GM18505 (cell line): Measurements from ENCODE around the gene PAPPA.

Experiments used
- ATAC-seq: cut with Tn5 transposase; IDR thresholded peaks from one replicate; pipeline ENCODE4 v1.9.1; 2021; ENCODE audit not compliant: unreplicated experiment
- POLR2A ChIP-seq: IDR thresholded peaks from 4 replicates; pipeline ENCODE4 v1.6.1; 2011; ENCODE audit warnings: borderline replicate concordance; ENCODE audit not compliant: insufficient read depth, insufficient read length; ENCODE audit errors: extremely low read depth

PAPPA gene

DNA sequence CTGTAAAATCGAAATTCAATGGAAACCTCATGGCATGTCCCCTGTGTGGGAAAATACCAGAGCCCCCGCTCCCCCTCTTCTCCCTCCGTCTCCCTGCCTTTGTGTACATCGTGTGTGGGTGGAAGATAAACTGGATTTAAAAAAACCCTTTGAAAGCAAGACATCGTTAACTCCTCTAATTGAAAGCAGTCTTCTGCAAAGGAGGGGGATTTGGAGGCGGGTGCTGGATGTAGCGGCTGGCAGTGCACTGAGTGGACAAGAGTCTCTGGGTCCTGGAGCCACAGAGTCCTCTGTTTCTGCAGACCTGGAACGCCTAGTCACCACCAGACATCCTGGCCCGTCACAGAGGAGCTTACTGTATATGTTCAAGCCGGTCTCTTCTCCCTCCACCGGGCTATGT lies 169.4 kb downstream of the PAPPA start:
- ATAC-seq, result no peak

DNA sequence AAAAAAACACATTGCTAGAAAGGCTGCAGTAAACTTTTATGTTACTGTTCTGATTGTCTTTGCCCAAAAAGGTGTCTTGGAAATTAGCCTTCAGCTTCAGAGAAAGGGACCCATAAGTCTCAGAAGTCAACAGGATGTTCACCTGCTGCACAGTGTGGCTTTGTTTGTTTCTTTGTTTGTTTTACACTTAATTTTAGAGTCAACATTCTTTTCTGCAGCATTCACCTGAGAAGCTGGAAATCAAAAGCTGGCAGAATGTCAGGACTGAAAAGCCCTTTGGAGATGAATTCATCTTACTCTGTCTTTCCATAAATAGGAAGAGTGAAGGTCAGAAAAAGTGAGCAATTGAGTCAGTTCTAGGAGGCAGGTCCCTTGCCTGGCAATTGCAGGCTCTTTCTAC lies 170.0 kb downstream of the PAPPA start:
- TF ChIP-seq POLR2A, result no peak
- no peak for ATAC-seq

More for the DNA sequence above, 169.4 kb downstream of the PAPPA start:
- TF ChIP-seq POLR2A, result no peak

DNA sequence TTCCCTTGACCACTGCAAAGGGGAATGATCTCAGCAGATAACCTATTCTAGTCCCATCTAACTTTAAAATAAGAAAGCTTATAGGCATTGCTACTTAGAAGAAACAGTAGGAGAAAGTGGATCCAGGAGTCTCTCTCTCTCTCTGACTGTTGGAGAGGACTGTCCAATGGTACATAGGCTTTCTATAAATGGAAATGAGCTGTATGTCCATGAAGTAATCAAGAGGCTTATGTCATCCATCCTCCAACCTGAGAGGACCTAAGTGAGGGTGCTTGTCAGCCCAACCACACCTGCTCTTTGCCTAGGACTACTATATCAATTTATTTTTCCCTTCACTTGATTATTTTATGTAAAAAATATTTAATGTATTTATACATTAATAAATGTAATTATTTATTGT lies 172.3 kb downstream of the PAPPA start:
- TF ChIP-seq POLR2A, result no peak
- no peak for ATAC-seq

DNA sequence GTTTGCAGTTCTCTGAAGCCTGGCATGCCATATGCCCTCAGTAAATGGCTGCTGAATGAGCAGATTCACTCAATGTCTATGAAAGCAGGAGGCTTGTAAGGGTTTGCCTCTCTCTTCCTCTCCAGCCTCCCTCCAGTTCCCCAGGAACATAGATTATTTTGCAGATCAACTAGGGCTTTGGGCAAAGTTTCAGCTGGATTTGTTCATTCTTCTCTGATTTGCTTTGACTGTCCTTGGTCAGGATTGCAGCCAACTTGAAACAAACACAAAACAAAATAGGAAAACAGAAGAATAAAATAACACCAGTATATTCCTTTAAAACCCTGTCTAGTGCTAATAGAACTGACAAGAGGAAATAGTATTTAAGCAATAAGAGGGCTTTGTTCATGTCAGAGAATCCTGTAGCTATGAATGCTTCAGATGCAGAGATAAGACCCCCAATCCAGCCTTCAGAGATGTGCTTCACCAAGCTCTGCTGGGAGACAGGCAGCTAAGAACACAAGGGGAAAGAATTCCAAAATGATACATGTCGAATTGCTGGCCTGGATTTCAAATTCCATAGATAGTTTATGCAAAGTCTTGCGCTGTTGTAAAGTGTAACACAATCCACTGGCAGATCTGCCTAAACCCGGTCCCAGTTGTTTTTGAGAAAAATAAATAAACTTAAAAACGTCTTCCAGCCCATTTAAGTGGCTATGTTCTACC lies 174.3 kb downstream of the PAPPA start:
- ATAC-seq, result no peak
- no peak for TF ChIP-seq POLR2A

- TF ChIP-seq POLR2A, result no peak
- no peak for ATAC-seq
Observed at GRCh38 chr9:116329470-116329869, 175.9 kb downstream of the PAPPA start.

DNA sequence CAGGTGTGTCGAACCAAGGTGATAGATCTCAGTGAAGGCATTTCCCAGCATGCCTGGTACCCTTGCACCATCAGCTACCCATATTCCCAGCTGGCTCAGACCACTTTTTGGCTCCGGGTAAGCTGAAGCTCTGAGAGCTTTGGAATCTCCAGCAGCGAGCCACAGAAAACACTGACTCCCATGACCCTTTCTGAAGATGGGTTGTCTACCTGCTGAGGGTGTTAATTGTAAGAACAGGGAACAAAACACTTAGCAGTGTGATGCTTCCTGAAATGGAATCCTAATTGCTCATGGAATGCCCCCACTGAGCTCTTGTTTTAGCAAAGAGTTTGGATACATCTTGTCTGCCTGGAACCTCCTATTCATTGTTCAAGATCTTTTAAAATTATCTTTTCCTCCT lies 177.7 kb downstream of the PAPPA start:
- no peak for ATAC-seq

GRCh38 chr9:116332090-116332489 lies 178.5 kb downstream of the PAPPA start:
- TF ChIP-seq POLR2A, result no peak
- no peak for ATAC-seq

More for the DNA sequence above, 177.7 kb downstream of the PAPPA start:
- no peak for TF ChIP-seq POLR2A

- no peak for TF ChIP-seq POLR2A
- ATAC-seq, result no peak
Observed at GRCh38 chr9:116333254-116333653, 179.7 kb downstream of the PAPPA start.

DNA sequence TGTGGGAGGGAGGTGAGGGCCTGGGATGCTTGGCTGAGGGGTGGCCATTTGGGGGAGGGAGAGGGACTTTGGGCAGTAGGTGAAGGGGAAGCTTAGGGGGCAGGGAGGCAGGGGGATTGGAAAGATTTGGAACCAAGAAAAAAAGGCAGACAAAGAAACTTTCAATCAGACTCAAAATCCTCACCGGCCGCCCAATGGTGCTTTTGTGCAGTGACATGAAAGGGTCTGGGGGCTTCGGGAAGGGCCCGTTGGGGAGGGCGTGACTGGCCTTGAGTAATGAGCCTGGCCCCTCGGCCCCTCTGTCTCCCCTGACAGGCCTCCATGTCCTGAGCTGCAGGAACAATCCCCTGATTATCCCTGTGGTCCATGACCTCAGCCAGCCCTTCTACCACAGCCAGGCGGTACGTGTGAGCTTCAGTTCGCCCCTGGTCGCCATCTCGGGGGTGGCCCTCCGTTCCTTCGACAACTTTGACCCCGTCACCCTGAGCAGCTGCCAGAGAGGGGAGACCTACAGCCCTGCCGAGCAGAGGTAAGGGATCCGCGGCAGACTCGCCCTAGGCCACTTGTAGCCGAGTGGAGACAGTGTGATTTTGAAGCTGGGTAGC lies 181.1 kb downstream of the PAPPA start:
- no peak for TF ChIP-seq POLR2A
- ATAC-seq, result no peak

DNA sequence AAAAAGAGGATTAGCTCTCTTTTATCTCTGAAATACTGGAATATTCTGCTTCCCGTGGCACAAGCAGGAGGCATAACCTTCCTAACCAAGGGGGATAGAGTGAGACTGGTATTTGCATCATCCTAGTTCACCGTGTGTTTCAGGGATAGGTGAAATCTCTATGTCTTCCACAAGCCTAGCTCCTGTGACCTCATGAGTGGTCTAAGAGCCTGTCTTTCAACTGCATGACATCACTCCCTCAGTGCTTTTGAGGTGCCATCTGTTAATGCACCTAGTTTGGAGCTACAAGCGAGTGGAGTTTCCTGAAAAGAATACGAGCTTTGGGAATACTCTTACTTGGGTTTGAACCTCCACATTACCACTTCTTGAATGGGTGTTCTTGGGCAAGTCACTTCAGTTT lies 181.8 kb downstream of the PAPPA start:
- ATAC-seq, result no peak
- TF ChIP-seq POLR2A, result no peak

- no peak for ATAC-seq
- TF ChIP-seq POLR2A, result no peak
Observed at GRCh38 chr9:116336133-116336862, 182.7 kb downstream of the PAPPA start.

DNA sequence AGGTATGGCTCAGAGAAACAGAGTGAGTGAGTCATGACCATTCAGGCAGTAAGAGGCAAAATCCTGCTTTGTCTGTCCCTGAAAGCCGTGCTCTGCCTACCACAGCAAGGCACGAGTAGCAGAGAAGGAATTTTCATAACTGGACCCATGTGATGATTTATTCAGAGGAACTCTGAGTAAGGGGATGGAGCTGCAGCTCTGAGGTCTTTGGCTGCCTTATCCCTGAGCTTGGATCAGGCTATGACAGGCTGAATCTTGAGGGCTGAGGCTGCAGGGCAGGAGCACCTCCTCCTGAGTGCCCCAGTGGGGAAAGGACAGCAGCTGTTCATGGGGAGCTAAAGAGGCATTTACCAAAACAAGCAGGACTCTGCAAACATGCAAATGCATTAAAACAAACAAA lies 183.4 kb downstream of the PAPPA start:
- TF ChIP-seq POLR2A, result no peak
- no peak for ATAC-seq

GRCh38 chr9:116340270-116340669 lies 186.7 kb downstream of the PAPPA start:
- TF ChIP-seq POLR2A, result no peak
- no peak for ATAC-seq

GRCh38 chr9:116342061-116342460 lies 188.5 kb downstream of the PAPPA start:
- no peak for TF ChIP-seq POLR2A

More at GRCh38 chr9:116342061-116342460, 188.5 kb downstream of the PAPPA start:
- ATAC-seq, result no peak
